Daoy (cell line): Measurements from ENCODE around the gene SASH1. TPM values are rescaled to one million over a fixed set of nuclear protein-coding genes. Genes with fewer than 3 reads are reported as not detected.

Experiments used
- DNase-seq: peaks from one replicate; pipeline ENCODE4 v3.0.0-alpha.2; 2015; ENCODE audit warnings: low read depth
- total RNA-seq: library from RNA; depleted of rRNA; stranded (reverse); fragments of >200 nt; shearing (Covaris generic); gene quantifications from 2 replicates; pipeline ENCODE4 v1.2.3, GENCODE V29; 2014

Gene SASH1
- total RNA-seq, 1 experiment from 2014 or later, result 12.4 TPM

GRCh38 chr6:148548065-148548748 is 205.6 kb downstream of the SASH1 start:
- DNase-seq, result no peak

GRCh38 chr6:148548749-148549140 is 206.1 kb downstream of the SASH1 start:
- DNase-seq, result no peak

DNA sequence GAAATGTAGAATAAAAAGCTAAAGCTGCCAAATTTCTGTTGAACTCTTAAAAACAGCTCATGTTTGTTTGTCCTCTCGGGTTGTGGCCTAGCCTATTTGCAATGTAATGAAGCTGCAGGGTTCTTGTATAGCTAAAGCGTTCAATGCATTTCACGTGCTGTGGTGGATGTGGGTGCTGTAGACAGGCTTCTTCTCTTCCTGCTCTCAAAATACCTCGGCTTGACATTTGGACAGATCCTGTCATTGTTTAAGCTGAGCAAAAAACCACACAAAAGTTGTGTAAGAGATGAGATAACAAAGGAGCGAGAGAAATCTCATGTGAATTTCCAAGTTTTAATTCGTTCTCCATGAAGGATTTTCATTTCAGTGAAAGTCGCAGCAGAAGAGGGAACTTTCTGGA is 207.9 kb downstream of the SASH1 start:
- no peak for DNase-seq

GRCh38 chr6:148551226-148551625 is 208.6 kb downstream of the SASH1 start:
- DNase-seq, result no peak

- no peak for DNase-seq
Observed at GRCh38 chr6:148556410-148556809, 213.8 kb downstream of the SASH1 start.

- DNase-seq, result peak; percentile 57
Observed at GRCh38 chr6:148557796-148558321, 215.2 kb downstream of the SASH1 start.

DNA sequence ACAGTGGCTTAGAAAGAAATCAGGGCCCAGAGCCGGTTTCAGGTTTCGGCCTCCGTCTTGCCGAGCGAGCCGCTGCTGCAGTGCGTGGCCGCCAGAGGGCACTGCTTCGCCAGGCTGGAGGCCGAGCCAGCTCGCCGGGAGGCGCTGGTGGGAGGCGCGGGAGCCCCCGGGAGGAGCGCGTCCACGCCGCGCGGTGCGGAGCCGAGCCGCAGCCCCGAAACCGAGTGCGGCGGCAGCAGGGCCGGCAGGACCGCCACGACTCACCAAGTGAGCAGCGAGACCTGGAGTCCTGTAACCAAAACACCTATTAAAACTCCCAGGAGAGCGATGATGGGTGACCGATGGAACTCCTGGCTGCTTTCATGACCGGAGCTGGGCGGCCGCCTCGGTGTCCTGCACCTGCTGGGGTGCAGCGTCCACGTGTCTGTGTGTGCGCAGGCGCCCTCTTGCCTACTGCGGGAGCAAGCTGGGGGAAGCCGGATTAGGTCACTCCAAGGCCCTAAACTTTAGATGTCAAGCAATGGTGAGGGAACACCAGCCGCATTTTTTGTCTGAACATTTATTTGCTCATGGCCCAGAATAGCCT is 217.3 kb downstream of the SASH1 start:
- DNase-seq, result peak; percentile 86

DNA sequence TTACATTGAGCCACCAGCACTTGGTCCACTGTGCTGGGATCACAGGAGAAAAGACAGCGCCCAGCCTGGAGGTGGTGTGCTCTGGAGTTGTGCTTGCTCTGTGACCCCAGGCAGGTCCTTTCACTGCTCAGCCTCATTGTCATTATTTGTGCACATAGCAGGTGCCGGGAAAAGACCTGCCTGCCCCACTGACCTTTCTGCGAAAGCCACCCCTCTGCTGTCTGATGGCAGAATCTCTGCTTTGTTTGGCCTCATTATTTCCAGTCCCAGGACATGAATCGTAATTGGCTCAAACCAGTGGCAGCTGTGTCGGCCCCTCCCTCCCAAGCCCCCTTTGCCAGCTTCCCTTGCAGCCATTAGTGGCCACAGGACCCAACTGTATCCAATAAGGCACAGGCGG is 219.0 kb downstream of the SASH1 start:
- no peak for DNase-seq

GRCh38 chr6:148563066-148563465 is 220.4 kb downstream of the SASH1 start:
- DNase-seq, result no peak

GRCh38 chr6:148564494-148565035 is 221.9 kb downstream of the SASH1 start:
- no peak for DNase-seq

GRCh38 chr6:148565321-148565926 is 222.8 kb downstream of the SASH1 start:
- no peak for DNase-seq

GRCh38 chr6:148565930-148566663 is 223.5 kb downstream of the SASH1 start:
- peak; percentile 93 for DNase-seq

DNA sequence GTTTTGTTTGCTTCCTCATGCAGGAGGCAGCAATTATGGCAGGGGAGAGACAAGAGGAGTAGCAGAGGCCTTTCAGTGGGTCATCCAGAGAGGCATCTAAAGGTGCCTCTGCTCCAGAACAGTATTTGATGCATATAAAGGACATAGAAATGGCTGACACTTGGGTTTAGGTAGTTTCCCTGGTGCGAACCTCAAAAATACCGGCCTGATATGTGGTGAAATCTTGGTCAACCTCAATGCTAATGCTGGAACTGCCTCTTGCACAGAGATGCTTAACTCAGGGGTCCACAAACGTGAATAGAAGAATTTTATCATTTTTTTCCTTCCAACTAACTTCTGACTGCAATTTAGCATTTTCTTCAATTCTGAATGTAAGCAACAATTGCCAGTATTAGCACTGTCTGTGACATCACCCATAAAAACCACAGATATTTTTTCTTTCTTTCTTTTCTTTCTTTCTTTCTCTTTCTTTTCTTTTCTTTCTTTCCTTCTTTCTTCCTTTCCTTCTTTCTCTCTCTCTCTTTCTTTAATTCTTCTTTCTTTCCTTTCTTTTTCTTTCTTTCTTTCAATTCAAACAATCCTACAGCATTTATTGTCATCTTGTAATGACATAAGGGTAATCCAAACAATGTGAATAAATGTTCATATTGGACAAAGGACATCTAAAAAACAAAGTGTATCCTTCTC is 224.2 kb downstream of the SASH1 start:
- DNase-seq, result no peak

GRCh38 chr6:148570456-148570855 is 227.8 kb downstream of the SASH1 start:
- DNase-seq, result peak; percentile 22

- no peak for DNase-seq
Observed at GRCh38 chr6:148572676-148573335, 230.2 kb downstream of the SASH1 start.

DNA sequence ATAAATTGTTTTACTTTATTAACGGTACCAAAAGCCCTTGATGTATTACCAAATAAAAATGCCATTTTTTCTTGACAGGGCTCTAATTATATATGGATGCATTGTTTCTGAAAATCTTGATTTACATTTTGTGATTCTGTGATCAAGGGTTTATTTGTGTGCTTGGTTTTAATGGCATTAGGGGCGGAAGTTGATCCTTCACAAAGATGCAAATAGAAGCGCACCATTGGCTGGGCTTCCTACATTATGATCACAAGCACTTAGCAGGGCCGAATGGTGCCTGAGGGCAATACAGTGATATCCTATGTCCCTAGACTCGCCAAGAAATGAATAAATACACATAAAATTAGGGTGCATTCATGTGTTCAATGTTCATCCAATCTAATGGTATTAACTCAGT is 231.3 kb downstream of the SASH1 start:
- DNase-seq, result no peak

GRCh38 chr6:148577687-148578488 is 235.2 kb downstream of the SASH1 start:
- DNase-seq, result peak; percentile 91

GRCh38 chr6:148578489-148578814 is 235.8 kb downstream of the SASH1 start:
- no peak for DNase-seq

DNA sequence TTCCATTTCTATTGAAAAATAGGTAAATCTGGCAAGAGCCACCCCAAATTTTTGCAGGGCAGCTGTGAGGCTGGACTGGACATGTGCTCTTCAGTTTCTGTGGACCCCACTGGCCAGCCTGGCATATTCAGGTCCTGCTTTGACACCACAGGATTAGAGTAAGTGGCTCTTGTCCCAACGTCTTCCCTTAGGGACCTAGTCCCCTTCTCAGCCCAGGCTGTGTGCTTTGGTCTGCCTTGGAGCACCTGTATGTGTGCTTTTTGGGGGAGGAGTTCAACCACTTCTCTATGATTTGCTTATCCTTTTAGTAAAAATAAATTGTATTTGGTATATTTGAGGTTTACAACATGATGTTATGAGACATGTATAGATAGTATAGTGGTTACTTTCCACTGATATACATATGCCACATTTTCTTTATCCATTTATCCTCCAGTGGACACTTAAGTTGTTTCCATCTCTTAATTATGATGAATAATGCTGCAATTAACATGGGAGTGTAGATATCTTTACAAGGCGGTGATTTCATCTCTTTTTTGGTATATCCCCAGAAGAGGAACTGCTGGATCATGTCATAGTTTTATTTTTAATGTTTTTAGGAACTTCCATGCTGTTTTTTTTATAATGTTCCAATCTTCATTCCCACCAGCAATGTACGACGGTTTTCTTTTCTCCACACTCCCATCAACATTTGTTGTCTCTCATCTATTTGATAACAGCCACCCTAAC is 236.4 kb downstream of the SASH1 start:
- DNase-seq, result no peak

- DNase-seq, result no peak
Observed at GRCh38 chr6:148580442-148580841, 237.8 kb downstream of the SASH1 start.
